Measurements from ENCODE around the gene DAGLA.
"Not testable (repeated sequence)": the region's sequence is repeated elsewhere in the genome, so short reads cannot be mapped to it uniquely, and the experiment has no call there.

The DAGLA gene

DNA sequence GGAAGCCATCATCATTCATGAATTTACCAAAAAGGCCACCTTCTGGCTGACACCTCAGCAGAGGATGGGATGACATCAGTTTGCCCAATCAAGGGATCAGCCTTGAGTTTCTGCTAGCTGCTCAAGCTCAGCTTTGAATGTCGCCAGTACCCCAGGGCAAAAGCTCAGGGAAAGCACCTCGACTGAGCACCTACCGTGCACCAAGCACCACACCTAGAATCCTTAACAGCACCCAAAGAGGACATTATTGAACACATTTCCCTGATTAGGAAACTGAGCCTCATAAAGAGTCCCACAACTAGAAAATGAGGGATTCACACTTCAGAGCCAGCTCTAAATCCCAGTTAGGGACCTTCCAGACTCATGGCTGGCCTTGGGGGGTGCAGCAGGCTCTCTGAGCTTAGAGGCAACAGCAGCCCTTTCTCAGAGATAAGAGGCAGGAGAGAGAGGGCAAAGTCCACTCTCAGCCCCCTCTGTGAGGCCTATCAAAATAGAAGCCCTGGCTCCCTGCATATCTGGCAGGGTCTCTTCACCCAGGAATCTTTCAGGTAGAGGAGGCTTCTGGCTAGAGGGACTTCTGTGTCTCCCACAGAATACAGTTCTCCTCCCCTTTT lies 13.4 kb upstream of the DAGLA start:
- no peak for DNase-seq (ENCODE audit: low spot score)

DNA sequence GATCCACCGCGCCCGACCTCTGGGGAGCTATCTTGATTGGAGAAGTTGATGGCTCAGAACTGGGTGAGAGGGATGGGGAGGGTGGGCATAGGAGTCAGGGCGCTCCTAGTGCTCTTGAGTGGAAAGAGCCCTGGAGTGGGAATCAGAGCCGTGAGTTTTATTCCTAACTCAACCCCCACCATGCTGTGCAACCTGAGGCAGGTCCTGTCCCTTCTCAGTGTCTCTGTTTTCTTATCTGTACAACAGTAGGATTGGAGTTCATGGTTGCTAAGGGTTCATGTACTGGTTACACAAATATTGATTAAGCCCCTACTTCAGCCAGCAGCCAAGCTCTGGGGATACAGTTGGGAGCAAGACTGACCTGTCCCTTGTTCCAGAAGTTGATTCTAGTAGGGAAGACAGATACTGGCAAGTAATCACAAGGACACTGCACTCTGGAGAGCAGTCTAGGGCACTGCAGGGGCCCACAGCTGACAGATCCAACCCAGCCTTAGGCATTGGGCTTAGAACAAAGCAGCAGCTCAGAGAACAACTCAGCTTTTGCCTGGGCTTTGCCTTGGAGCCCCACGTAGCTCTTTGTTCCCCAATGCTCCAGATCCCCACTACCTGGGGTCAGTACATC lies 12.4 kb upstream of the DAGLA start:
- no peak for DNase-seq (ENCODE audit: low spot score)

DNA sequence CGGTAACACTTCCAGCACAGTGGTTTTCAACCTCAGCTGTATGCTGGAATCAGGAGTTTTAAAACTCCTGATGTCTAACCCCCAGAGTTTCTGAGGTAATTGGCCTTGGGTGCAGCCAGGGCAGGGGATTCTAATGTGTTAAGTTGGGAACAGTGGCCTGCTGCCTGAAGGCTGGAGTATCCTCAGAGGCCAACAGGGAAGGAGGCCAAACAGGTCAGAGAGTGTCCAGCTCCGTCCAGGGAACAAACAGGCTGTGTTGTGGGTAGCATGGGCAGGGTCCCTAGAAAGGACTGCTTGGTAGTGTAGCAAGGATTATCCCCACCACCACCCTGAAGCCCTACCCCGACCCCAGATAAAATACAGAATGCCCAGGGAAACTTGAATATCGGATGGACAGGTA lies 10.8 kb upstream of the DAGLA start:
- DNase-seq (ENCODE audit: low spot score), result no peak

DNA sequence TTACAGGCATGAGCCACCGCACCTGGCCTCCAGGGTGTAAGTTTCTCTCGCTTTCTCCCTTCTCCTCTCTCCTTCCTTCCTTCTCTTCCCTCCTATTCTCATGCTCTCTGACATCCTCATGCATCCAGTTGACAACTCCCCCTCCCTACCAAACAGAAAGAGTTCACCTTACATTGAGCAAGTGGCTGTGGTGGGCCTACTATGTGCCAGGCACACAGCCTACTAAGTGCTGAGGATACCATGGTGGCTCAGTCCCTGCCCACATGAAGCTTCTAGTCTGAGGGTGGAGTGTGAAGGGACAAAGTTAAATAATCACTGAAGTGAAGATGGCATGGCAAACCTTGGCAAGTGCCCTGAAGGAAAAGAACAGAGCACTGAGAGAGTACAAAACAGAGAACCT lies 9.6 kb upstream of the DAGLA start:
- no peak for DNase-seq (ENCODE audit: low spot score)

DNA sequence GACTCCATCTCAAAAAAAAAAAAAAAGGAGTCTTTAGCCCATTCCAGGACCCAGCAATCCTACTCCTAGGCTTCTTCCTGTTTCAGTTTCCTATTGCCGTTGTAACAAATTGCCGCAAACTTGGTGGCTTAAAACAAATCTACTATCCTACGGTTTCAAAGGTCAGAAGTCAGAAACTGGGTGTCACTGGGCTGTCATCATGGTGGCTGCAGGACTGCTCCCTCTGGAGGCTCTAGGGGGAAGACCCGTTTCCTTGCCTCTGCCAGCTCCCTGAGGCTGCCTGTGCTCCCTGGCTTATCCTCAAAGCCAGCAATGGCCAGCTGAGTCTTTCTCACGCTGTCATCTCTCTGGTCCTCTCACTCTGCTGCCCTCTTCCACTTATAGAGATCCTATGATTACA lies 8.7 kb upstream of the DAGLA start:
- no peak for DNase-seq (ENCODE audit: low spot score)

DNA sequence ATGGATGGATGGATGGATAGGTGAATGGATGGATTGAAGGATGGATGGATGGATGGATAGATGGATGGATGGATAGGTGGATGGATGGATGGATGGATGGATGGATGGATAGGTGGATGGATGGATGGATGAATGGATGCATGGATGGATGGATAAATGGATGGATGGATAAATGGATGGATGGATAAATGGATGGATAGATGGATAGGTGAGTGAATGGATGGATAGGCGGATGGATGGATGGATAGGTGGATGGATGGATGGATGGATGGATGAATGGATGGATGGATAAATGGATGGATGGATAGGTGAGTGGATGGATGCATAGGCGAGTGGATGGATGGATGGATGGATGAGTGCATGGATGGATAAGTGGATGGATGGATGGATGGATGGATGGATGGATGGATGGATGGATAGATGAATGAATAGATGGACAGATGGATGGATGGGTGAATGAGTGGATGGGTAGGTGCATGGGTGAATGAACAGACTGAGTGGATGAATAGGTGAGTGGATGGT lies 6.2 kb upstream of the DAGLA start:
- DNase-seq (ENCODE audit: low spot score), result not testable (repeated sequence)

DNA sequence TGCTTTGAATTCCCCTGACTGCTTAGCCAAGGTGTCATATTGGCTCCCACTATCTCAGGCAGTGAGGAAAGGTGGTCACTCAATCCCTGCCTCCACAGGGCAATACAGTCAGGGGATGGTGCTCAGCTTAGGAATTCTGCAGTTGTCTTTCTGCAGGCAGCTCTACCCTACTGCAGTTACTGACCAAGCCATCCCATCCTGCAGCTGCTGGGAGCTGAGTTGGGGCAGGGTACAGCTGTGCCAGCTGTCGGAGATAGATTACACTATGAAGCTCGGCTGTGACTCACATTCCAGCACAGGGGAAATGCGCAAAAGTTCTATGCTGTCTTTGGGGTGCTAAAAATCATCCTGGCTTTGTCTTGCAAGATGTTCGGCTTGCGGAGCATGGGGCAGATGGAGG lies 4.4 kb upstream of the DAGLA start:
- DNase-seq (ENCODE audit: low spot score), result no peak

DNA sequence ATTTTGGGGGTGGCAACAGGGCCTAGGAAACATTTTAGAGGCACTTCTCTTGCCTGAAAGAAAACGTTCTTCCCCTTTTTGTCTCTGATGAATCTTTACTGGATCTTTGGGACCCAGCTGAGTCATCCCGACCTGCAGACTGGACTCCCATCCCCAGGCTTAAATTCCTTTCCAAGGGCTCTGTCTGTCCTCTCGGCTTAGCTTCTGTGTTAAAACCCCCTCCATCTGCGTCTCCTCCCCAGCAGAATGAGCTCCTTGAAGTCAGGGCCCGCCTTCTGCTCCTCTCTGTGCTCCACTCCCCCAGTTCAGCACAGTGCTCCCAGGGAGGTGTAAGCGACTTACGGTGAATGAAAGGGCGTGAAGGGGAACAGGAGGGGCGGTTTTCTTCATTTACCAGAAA lies 895 bp upstream of the DAGLA start:
- no peak for DNase-seq (ENCODE audit: low spot score)

DNA sequence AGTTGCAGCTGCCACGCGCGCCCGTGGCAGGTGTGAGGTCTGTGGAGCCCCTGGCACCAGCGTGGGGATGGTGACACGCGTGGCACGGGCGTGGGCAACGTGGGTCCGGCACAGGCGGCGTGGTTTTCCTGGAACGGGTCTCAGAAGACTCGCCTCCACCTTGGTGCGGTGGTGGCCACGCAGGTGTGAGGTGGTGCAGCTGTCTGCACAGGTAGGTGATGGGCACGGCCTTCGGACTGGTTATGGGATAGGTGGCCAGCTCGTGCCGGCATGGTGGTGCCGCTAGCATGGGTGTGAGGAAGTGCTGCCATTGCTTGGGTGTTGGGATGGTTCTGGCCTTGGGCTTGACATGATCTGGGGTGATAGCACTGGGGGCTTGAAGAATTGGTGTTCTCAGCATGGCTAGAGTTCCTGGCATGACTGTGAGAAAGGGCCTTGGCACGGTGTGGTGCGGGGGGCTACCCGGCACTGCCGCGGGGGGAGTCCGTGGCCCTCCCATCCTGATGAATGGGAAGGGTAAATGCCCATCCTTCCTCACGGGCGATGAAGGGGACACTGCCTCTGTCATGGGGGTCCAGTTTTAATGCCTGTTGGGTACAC lies 531 bp downstream of the DAGLA start:
- no peak for DNase-seq (ENCODE audit: low spot score)

DNA sequence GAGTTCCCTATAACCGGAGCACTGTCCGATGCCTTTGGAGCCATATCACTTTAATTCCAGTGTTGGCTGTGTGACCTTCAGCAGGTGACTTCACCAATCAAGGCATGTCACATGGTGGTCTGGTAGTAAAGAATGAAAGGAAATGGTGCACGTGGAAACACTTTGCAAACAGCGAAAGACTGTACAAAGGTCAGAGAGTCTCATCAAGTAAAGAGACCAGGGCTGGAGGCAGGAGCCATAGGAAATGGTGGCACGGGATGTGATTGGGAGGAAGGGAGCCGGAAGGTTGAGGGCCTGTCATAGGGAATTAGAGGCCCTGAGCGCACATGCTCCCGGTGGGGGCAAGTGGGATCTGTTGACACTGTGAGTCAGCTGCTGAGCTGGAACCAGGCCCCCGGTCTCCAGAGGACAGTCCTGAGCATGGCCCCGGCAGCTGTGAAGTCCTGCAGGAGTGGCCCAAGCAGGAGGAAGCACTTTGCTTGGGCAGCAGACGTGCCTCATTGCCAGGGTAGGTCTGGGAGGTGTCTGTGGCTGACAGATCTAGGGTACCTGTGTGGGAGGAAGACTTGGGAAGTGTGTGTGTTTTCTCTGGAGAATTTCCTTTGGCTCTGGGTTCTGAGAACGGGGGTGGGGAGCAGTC lies 2.0 kb downstream of the DAGLA start:
- DNase-seq (ENCODE audit: low spot score), result no peak

DNA sequence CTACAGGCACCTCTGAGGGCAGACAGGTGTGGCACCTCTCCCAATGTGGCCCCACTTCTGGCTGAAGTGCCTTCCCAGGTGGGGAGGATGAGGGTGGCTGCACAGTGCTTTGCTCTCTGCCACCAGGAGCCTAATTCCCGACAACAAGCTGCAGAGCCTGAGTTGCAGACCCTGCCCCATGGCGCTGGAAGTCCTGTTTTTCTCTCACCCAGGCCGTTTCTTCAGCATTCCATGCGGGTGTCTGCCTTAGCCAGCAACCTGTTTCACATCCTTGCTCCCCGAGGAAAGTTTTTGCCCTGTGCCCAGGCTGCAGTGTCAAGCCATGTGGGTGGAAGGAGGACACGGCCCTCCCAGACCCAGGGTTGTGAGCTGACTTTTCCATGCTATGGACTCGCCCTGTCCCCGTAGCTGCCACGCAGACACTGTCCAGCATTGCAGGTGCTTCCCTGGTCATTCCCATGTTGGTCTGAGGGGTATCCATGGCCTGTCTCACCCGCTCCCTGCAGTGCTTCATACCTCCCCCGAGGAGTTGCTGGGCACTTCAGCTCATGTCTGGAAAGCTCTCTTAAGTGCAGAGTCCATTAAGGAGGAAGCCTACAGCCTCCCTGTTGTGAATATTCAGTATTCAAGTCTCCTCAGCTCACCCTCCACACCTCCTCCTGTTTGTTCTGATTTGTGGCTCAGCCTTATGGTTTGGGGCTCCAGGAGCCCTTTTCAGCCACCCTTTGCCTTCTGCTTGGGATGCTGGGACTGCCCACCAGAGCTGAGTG lies 2.9 kb downstream of the DAGLA start:
- DNase-seq (ENCODE audit: low spot score), result no peak

DNA sequence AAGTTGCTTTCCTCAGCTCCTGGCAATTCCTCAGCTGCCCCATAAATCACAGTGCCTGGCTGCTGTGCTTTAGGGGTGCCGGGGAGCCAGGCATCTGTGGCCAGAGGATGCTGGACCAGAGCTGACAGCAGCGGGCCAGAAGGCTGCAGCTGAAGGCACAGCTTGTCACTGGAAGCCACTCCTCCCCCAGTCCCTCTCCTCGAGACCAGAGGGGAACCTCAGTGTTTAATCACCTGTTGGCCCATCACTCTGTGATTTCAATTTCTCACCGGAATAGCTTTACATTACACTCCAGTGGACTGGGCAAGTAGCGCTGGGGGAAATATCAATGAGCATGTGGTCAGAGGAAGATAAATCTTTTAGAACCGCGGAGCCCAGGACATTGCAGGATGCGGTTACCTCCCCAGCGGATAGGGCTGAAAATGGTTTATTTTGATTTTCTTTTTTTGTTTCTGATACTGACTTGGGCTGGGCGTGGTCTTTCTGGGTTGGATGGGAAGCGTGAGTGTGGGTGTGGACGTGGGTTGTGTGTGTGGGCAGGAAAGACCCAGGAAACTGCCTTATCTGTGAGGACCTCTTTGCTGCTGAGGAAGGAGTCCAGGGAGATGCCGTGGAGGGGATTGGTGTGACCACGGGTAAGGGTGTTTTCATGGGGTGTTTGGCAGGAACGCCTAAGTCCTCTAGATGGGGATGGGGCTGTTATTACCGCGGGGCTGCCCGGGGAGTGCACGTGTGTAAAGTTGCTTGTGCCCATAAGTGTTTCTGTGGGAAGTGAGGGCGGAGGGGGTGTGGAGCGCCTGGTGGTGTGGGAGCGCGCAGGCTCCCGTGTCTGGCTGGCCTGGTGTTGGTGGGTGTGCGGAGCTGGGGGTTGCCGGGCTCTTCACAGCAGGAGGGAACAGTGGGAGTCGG lies 4.0 kb downstream of the DAGLA start:
- DNase-seq (ENCODE audit: low spot score), result peak; percentile 57

DNA sequence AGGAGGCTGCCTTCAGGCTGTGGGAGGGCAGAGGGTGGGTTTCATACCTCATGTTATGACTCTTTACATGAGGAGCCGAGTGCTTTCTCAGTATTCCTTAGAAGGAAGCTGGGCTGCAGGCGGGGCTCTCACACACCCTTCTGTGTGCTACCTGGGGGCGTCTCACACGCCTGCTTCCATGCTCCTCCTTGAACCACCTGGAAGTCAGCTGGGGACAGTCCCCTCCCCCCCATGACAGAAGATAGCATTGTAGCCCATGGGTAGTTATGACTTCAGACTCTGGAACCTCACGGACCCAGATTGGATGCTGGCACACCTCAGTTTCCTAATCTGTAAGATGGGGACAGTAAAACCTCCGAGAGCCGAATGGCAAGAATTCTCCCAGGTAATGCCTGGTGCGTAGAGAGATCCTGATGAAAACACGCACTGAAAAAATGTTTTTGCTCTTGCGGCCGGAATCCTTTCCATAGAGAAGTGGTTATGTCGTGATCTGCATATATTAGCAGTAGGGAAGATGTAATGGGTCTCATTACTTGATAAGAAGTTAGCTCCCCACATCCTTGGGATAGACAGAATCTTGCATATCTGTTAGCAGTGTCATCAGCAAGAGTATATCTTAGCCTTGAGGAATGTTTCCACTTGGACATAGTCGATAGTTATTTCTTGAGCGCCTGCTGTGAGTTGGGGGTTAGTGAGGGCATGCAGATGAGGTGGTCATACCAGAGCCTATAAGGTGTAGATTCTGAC lies 4.9 kb downstream of the DAGLA start:
- no peak for DNase-seq (ENCODE audit: low spot score)

DNA sequence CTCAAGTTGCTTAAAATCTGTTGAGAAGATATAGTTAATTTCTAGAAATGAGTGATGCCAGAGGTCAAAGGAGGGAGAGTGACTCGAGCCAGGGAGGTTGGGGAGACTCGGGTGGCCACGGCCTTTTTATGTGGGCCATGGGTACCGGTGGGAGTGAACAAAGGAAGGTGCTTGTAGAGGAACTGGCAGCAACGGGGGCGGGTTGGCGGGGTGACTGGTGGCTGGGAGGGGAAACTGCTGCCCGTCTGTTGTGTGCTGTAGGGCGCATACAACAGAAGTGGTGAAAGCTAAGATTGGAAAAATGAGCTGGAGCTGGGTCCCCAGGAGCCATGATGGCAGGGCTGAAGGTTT lies 5.4 kb downstream of the DAGLA start:
- no peak for DNase-seq (ENCODE audit: low spot score)

DNA sequence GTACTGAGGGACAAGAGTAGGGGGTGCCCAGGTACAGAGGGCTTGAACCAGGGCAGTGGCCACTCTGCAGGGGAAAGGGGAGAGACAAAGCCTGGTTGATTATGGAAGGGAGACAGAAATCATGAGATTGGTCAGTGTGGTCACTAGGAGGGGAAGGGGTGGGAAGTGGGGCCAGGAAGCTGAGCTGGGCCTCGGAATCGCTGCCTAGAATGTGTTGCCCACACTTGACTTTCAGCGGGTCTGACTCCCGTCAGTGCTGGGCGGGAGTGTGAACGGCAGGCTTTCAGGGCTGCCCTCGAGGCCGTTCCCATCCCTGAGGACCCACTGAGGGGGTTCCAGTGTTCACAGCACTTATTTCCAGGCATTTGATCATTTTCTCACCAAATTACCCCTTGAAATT lies 5.9 kb downstream of the DAGLA start:
- DNase-seq (ENCODE audit: low spot score), result no peak

DNA sequence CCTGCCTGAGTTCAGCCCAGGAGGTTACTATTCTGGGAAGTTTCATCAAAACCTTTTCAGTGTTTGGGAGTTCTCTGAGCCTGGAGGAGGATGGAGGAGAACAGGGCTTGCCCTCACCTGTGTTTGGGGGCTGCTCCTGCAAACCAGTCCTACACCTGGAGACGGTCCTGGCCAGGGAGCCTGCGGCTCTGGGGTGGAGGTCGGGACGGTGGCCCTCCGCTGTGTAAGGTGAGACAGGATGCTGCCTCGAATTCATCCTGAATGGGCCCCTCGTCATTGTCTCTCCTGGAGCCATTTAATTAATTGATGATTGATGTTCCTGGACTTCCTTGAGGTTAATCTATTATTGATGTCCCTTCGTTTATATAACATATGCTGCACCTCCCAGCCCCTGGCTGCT lies 6.3 kb downstream of the DAGLA start:
- no peak for DNase-seq (ENCODE audit: low spot score)

DNA sequence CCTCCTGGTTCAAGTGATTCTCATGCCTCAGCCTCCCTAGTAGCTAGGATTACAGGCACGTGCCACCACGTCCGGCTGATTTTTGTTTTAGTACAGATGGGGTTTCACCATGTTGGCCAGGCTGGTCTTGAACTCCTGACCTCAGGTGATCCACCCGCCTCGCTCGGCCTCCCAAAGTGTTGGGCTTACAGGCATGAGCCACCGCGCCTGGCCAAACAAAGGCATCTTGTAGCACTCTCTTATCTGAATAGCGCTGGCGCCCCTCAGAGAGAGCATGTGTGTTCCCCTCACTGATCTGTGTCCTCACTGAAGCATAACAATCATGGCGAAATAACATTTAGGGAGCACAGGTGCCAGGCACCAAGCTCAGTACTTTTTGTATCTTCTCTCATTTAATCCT lies 7.2 kb downstream of the DAGLA start:
- no peak for DNase-seq (ENCODE audit: low spot score)

DNA sequence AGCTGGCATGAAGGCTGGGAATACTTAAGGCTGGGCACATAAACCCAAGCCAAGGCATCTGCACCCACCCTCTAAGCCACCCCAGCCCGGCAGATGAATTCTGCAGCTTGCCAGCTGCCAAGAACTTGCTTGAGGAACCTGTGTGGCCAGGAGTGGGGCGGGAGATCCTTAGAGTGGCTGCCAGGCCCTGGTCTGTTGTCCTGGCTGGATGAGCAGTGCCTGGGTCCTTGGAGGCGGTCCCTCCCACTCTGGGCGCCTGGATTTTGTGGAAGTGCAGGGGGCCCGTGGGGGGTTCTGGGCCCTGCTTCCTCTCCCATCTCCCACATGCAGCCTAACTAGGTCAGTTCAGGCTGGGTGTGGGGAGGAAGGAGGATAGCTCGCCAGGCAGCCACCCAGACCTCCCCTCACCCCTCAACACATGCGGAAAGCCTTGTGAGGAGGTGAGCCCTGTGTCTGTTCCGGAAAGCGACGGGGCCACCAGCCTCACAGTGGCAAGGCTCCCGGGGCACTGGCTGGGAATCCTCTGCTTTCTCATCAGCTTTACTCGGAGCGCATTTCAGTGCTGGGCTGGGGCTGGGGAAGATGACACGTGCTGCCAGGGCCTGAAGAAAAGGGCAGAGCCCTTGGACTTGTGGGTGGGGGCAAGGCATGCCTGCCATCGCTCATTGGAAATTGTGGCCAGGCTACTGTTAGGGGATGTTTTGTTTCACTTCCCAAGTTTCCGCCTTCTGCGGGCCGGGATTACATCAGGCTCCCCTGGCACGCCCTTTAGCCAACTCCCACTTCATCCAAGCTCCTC lies 8.4 kb downstream of the DAGLA start:
- no peak for DNase-seq (ENCODE audit: low spot score)

DNA sequence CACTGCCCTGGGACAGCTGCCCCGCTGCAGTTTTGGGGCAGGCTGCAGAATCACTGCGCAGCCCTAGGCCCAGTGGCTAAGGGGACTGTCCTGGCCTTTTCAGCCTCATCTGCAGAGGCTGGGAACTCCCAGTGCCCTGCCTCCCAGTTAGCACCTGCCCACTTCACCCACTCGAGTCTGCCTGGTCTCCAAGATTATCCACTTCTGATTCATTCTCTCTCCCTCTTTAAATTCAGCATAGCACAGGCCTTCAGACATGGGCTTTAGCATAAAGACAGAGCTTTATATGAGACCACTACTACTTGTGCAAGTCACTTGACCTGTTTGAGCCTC lies 8.9 kb downstream of the DAGLA start:
- DNase-seq (ENCODE audit: low spot score), result no peak
